Left renal pelvis (tissue), 4 donors: Measurements from ENCODE around the gene JMJD1C. TPM values are rescaled to one million over a fixed set of nuclear protein-coding genes. Genes with fewer than 3 reads are reported as not detected.
"Not testable (repeated sequence)": the region's sequence is repeated elsewhere in the genome, so short reads cannot be mapped to it uniquely, and the experiment has no call there.

Experiments
- DNase-seq, 4 donors: peaks; one replicate each; pipeline ENCODE4 v3.0.0-alpha.2; 2013; ENCODE audit warnings: low read depth in 4 of 4, low spot score in 3 of 4
- polyA plus RNA-seq, 4 donors: library from polyadenylated mRNA; unstranded; fragments of 120-200 nt; gene quantifications; one replicate each; pipeline ENCODE4 v1.2.1, GENCODE V29; 2013; ENCODE audit not compliant: insufficient read length in 4 of 4

JMJD1C gene
- polyA plus RNA-seq, 4 donors, result 98.9 to 135 (median 107) TPM

DNA sequence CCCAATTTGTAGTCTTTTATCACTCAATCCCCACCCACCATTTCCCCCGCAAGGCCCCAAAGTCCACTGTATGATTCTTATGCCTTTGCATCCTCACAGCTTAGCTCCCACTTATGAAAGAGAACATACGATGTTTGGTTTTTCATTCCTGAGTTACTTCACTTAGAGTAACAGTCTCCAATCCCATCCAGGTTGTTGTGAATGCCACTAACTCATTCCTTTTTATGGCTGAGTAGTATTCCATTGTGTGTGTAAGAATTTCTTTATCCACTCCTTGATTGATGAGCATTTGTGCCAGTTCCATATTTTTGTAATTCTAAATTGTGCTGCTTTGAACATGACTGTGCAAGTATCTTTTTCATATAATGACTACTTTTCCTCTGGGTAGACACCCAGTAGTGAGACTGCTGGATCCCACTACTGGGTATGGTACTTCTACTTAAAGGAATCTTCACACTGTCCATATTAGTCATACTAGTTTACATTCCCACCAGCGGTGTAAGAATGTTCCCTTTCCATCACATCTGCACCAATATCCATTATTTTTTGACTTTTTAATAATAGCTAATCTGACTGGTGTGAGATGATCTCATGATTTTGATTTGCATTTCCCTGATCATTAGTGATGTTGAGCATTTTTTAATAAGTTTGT lies 152.6 kb downstream of the JMJD1C start:
- DNase-seq, result no peak

DNA sequence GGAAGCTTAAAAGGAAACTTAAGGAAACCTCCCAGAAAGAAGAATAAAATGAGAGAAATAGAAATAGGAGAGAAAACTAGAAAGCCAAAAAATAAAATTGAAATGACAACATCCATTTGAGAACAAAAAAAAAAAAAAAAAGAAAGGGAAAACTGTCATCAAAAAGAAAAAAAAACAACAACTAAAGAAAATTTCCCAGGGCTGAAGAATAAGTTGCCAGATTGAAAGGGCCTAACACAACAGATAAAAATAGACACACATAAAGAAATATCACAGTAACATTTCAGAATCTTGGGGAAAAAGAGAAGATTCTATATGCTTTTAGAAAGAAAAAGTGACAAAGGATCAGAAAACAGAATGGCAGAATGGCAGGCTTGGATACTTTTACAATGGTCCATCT lies 157.1 kb downstream of the JMJD1C start:
- no peak for DNase-seq

DNA sequence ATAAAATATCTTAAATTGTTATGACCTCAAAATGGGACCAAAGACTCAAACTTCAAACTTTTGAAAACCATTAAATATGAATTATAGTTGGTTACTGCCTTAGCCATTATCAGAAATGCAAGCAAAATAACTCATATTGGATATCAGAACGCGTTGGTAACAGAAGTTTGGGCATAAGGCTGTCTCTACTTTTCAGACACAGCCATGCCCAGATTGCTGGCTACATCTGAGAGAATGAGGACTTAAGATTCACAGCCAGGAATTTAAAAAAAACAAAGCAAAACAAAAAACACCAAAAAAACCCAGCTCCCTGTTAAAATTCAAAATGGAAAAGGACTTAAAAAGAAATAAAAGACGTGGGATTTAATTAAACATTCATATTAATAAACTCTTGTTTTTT lies 161.6 kb downstream of the JMJD1C start:
- DNase-seq, result no peak

DNA sequence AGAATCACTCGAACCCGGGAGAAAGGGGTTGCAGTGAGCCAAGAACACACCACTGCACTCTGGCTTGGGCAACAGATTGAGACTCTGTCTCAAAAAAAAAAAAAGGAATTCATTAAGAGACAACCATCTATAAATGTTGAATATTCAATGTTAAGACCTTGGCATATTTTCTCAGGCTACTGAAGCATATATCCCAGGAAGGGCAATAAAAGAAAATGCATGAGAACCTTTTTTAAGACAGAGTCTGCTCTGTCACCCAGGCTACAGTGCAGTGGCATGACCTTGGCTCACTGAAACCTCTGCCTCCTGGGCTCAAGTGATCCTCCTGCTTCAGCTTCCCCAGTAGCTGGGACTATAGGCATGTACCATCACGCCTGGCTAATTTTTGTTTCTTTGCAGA lies 165.0 kb downstream of the JMJD1C start:
- DNase-seq, result no peak

GRCh38 chr10:63297941-63298340 lies 167.8 kb downstream of the JMJD1C start:
- no peak for DNase-seq

DNA sequence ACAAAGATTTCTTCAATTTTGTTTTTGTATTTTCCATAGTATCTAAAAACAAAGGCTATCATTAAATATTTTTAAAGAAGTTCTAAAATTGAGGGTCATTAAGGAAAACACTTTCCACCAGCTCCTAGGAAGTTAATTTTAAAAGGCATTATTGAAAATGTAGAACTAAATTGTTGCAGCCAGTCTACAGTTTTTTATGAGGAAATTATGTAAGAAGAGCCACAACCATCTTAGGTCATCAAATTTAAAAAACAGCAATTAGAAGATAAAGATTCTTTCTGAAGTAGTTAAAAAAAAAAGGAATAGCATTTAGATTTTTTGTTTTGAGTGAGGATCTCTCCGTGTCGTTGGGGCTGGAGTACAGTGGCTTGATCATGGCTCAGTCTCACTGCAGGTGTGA lies 171.0 kb downstream of the JMJD1C start:
- DNase-seq, result no peak

- DNase-seq, result not testable (repeated sequence)
Measured at GRCh38 chr10:63292847-63293246, 172.9 kb downstream of the JMJD1C start.

DNA sequence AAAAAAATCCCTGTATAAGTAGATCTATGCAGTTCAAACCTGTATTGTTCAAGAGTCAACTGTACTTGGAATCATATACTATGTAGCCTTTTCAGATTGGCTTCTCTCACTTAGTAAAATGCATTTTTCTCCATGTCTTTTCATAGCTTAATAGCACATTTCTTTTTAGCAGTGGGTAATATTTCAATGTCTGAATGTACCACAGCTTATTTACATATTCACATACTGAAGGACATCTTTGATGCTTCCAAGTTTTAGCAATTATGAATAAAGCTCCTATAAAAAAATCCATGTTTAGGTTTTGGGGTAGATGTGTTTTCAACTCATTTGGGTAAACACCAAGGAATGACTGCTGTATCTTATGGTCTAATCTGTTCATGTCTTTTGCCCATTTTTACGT lies 177.6 kb downstream of the JMJD1C start:
- no peak for DNase-seq

- DNase-seq, result no peak
Measured at GRCh38 chr10:63286754-63287264, 179.0 kb downstream of the JMJD1C start.

GRCh38 chr10:63286340-63286739 lies 179.4 kb downstream of the JMJD1C start:
- no peak for DNase-seq

DNA sequence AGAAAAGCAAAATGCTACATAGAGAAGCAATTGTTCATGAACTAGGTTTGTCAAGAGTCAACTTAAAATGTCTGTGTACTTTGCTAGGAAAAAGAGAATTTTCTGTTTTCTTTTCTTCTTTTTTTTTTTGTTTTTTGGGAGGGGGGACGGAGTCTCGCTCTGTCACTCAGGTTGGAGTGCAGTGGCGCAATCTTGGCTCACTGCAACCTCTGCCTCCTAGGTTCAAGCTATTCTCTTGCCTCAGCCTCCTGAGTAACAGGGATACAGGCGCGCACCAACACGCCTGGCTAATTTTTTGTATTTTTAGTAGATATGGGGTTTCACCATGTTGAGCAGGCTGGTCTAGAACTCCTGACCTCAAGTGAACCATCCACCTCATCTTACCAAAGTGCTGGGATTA lies 181.9 kb downstream of the JMJD1C start:
- DNase-seq, result not testable (repeated sequence)

GRCh38 chr10:63283093-63283492 lies 182.7 kb downstream of the JMJD1C start:
- no peak for DNase-seq

DNA sequence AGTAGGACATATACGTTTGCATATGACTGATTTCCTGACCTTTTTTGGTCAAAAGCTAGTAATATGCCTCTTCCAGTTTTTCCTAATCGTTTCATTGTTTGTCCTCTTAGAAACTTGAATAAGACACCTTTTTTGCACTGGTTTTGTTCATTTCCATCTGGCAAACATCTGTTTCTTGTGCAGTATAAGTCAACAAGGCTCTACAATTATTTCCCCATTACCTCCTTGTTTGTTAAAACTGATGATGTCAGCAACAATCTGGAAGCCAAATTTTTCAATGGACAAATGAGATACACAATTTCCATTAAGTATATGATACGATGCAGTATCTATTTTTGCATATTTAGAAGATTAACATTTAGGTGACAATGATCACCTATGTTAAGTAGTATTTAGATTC lies 183.8 kb downstream of the JMJD1C start:
- no peak for DNase-seq

GRCh38 chr10:63280386-63280785 lies 185.4 kb downstream of the JMJD1C start:
- no peak for DNase-seq

DNA sequence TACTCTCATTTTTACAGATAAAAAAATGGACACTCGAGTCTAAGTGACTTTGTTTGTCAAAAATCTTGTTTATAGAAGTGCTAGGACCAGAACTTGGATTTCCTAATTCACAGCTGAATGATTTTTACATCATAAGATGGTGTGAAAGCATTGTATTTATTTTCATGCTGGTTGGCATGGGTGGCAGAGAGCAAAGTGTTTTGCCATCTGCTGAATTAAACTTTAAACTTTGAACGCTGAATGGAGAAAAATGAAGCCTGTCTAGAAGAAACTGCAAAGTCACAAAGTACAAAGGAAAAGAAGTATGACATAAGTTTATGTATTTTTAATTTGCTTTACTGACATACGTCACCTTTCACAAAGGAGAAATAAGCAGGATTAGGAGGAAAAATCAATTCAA lies 190.7 kb downstream of the JMJD1C start:
- no peak for DNase-seq

DNA sequence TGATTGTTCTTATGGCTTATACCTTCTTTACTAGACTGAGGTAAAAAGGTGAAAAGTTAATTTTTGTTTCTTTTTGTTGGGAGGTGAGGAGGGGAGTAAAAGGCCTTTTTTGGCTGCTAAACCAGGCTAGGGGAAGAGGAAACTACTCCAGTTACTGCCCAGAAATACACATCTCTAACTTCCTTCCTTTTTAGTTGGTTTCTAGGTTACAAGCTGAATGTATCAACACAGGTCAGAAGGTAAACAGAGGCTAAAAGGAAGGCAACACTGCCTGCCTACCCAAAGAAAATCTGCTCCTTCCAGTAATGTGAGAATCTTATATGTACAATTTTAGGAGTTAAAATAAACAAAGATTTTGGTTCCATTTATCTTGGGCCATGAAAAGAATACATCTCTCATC lies 192.2 kb downstream of the JMJD1C start:
- DNase-seq, result no peak

DNA sequence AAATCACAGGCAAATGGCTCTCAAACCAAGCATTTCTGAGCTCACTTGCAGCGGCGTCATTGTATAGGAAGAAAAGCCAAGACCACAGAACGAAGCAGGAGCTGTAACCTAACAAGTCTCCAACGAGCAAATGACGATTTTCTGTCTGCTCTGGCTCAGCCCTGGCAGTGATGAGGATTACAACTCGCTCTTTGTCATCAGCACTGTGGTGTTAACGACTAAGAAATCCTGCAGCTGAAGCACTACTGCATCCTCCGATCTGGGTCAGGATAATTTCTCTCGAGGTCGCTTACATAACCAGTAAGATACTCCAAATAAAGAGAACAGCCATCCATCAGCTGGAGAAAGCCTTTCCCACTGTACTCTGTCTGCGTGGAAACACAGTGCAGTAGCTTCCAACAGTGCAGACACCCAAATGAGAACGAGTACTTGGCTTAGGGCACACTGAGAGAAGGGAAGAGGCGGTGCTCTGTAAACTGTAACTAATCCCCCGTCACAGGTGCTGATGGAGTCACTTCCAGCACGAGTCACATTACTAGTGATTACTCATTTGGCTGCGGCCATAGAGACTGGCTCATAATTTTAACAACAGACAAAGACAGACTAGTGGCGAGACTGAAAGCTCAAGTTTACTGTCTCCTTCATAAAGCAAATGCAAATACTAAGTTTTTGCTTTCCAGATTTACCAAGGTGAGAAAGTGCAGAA lies 196.8 kb downstream of the JMJD1C start:
- peak; percentile 82 to 91 (median 84) for DNase-seq

DNA sequence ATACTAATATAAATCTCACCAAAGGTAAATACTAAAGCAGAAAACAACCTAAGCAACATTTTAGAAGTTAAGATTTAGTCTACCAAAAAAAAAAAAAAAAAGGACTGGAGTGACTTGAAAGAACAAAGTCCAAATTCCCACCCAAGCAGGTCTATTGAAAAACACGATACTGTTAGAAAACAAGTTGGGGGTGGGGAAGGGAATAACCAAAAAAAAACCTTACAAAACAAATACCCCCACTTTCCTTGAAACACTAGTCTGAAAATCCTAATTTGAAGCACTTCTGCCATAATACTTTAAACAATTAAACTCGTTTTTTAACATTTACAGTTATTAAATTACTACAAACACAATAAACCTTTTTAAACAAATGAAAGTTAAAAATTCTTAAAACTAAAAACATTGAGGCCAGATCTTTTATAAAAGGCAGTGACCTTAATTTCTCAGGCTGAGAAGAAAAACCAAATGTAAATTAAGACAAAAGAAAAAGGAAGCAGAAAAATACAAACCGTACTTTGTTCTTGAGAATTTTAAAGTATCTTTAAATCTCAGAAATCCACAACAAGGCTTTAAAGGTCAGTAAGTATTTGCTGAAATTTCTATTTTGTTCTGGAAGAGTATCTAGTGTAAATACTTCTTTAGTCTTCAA lies 197.5 kb downstream of the JMJD1C start:
- no peak for DNase-seq

- DNase-seq, result peak in 3 of 4 donors; percentile 67 to 73 (median 72)
Measured at GRCh38 chr10:63267414-63268148, 198.2 kb downstream of the JMJD1C start.

DNA sequence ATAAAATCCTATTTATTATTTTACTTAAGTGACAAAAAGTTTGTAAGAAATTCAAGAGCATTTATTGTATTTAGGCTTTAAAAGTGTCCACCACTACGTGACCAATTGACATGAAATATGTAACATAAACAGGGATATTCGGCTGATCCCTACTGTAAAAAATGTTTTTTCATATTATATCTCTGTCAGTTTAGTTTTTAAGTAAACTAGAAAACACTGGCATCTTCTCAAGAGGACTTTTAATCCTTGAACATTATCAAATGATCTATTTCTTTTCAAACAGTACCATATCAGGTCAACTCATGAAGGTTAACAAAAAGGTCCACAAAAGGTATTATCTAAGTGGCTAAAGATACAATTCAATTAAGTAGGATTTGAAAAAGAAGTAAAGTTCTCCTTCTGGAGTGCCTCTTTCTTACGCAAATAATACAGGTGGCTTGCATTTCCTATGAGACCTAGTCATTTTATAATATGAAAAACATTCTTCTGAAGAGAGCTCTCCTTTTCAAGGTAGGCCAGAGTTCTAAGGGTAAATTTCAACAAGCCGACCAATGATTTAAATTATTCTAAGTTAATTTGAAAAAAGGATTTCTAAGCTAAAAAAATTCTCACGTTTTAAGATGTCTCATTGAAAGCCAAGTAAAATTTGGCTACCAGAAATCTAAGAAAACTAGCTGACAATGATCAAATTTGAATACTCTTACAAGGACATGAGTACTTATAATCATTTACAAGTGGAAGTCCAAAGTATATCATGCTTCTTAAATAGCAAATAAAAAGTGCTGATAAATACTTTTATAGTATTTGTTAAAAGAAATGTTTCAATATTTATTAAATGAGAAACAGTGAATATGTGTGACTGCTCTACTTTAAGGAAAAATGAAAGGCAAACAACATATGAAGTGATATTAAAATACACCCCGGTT lies 199.1 kb downstream of the JMJD1C start:
- no peak for DNase-seq
